Fibroblast of skin of left biceps (primary cell): ENCODE measurements around the gene WWTR1.

ENCODE experiments used
- DNase-seq, 2 experiments: peaks; one replicate each; pipeline ENCODE4 v3.0.0-alpha.2; 2013; ENCODE audit warnings: low read depth in 2 of 2

WWTR1 gene

DNA sequence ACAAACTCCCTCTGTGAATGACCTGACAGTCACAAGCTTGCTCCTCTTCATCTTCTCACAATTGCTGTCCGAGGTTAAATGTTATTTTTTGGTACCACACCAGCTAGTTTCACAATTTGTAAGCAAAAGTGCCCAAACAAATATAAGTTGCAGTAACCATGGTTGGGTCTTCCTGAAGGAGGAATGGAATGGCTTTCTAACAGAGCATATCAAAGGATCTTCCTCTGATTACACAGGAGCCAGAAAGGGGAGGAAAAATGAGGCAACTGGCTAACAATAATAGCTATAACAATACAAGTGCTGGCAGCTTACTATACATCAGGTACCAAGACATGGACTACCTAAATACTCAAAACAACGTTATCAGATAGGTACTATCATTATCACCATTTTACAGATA, 90.4 kb downstream of the WWTR1 start:
- no peak for DNase-seq

DNA sequence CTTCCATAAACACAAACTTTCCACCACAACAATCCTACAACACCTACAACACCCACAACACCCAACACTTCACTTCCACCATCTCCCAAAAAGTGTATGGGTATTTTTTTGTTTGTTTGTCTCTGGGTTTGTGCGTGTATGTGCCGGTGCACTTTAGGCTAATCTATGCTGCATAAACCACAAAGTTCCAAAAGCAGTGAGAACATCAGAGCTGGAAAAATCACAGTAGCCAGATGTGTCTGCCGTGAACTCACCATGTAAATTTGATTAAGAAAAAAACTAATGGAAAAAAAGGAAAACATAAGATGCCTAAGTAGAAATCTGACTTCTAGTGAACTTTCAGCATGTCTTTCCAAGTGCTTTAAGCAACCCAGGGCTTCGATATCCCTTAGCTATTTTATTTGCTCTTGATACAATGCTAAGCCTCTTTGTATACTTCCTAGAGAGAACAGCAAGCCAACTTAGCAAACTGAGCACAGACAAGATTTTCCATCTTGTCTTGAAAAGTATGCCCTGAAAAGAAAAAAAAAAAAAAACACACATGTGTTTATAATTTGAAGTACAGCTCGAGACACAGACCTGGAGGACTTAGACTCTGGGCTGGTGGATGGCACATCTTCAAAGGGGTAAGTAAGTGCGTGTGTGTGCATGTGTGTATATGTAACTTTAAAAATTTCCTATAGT, 91.4 kb downstream of the WWTR1 start:
- no peak for DNase-seq

DNA sequence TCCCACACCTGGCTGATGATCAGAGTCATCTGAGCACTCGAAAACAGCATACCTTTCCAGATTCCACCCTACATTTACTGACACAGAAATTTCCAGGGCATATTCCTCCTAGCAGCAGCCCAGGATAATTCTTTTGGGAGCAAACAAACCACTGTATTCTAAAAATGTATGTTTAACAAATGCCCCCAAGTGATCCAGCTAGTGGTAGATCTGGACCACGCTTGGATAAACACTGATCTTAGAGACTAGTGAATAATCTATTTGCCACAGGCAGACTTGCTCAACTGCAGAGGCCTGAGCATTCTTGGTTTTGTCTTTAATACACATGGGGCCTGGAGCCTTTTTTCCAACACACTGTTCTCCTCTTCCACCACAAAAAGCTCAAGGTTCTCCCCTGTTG, 93.7 kb downstream of the WWTR1 start:
- DNase-seq = no peak

DNA sequence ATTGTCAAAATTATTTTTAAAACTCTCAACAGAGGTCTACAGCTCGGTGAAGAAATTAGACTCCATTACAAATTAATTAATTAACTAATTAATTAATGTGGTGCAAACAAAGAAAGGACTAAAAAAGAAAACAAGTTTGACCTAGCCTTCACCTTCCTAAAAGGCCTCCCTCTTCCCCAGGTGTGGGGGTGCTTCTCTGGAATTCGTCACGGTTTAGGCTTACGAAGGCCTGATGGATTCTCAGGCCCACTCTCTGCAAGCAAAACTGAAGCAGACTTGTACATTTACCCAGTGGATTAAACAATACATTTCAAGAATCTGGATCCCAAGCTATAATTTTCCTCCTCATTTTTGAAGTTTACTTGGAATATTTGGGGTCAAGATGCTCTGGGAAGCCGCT, 94.7 kb downstream of the WWTR1 start:
- no peak for DNase-seq

DNA sequence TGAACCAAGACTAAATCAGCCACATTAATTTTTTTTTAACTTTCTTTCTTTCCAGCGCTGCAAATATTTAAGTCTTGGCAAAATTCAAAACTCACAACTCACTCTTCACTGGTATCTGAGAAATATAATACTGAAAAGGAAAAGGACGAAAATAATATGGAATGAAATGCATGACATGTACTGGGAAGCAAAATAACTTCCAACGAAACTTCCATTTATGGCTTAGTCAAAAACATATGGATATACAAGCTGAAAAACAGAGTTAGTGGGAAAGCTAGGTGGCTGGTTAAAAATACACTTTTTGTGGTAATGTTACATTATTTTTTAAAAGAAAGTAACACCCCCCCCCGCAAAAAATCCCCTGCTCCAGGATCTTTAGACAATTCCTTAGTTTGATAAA, 97.2 kb downstream of the WWTR1 start:
- no peak for DNase-seq

DNA sequence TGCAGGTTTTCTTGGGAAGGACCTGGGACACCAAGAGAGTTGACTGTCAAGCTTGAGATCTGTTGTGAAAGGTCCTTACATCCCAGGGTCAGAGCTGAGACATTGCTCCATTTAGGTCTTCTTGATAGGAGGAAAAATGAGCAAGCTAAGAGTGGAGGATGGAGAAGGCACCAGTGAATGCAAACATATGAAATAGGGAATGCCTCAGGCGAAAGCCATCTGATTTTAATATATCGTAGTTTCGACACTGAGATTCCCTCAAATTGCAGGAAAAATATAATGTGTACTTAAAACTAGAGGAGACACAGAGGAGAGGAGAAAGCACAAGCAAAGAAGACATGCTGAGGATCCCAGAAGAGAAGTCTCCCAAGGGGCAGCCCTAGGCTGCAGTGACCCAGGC, 97.8 kb downstream of the WWTR1 start:
- no peak for DNase-seq

DNA sequence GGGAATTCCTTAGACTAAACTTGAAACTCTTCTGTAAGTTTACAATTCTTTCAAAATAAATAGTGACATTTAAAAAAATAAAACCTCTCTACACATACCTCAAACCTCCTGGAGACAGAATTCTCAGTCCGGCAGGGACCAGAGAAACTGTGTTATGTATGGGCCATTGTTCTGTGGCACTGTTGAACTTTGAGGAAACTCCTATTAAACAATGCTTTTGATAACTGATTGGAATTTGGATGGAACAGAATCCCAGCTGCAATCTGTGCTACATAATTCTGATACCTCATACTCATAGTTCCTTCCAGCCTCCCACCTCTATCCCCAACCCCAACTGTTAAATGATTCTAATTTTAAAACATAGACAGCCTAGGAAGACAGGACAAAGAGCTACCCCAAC, 98.3 kb downstream of the WWTR1 start:
- DNase-seq = no peak

DNA sequence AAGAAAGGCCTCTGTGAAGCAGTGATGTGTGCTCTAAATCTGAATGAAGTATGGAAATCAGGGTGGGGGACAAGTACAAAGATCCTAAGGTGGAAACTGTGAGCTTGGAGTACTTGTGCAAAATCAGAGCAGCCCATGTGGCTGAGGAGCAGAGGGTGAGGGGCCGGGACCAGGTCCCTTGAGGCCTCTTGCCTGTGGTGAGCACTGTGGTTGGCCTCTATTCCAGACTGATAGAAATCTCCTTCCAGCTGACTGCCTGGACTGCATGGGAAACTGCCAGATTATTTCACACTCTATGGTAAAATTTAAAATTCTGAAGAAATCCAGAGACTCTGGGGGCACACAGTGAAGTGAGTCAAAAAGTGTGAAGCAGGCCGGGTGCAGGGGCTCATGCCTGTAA, 101.9 kb downstream of the WWTR1 start:
- peak in 1 of 2 experiments; percentile 50 for DNase-seq

DNA sequence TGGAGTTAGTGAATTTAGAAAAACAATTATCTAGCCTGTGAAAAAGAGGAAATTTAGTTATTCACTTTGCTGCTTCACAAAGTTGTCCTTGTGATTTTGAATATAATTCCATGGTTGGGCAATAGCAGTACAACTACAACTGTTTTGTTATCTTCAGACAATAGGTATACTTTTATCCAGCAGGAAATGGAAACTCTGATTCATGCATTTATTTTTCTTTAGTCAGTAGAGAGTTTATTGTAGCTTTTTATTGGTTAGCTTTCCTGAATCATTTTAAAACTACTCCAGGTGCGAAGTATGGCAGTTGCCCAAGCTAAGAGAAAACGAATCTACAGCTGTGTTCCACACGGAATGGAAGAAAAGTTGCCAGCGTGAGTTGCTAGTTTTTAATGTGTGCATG, 103.0 kb downstream of the WWTR1 start:
- peak in 1 of 2 experiments; percentile 55 for DNase-seq

DNA sequence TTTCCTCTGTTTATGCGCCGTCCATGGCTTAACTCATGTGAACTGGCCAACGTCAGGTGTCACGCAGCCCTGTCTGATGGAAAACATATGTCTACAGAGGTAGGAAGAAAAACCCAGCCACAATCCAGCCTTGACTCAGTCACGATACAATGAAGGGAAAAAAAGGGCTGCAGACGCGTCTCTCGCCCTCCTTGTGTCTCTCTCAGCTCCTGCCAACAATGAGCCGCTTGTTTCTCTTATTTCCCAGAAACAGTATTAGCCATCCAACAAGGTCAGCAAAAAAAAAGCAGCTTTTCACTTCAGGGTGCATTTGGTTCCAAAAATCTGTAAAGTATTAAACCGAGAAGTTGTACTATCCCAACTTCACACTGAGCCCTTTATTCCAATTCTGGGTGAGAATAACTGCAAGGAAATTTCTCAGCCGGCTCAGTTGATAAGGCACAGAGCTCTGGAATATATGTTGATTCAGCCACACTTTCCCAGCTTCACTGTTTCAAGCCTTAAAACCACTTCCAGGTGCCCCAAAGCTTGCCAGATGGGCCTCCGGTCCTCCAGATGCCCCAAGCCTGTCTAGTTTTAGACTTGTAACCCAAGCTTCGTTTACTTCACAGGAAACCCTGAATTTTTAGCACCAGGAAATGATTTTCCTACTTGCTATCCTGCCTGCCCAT, 103.9 kb downstream of the WWTR1 start:
- peak; percentile 87 to 91 for DNase-seq

DNA sequence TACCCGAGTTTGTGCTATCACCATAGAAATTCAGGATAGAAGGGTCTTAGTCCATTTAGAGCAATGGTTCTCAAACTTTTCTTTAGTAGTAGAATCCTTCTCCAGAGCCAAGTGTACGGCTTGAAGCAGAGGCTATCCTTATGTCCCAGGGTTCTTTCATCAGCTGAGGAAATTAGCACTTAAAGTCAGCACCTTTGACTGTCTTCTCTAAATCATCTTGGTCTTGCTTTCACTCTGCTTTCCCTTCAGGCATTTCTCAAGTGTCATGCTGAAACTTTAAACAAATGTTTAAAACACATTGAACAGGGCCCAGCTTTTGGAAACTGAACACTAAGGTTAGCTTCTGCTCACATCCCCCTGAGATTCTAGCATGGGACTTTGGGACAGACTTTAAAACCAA, 105.1 kb downstream of the WWTR1 start:
- no peak for DNase-seq

DNA sequence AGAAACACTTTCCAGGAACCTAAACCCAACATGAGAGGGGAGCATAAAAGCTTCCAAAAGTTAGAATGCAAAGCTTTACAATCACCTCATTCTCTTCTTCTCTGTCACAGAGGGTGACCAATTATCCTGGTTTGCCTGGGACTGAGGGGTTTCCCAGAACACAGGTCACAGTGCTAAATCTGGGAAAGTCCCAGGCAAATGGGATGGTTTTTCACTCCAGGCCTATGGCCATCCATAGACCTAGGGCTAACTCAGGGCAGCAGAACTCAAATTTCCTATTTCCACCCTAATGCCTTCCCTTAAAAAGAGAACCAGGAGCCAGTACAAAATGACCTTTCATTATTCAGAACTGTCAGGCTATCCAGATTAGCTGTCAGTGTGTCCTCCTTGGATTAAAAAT, 106.3 kb downstream of the WWTR1 start:
- no peak for DNase-seq

DNA sequence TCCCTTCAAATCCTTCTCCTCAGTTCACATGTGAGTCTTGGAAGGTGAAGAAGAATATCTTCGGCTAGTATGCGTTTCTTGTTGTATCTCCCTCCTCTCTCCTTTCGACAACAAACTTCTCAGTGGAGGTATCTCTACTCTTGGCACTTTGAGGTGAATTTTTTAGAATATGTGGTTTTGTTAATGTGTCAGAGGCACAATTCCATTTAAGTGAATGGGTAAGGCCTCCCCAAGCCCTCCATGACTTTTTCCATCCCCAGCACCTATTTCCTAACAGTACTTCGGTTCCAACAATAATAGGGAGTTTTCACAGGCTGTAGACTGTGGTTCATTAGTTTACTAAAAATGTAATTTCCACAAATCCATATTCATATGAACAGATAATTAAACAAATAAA, 109.2 kb downstream of the WWTR1 start:
- no peak for DNase-seq

DNA sequence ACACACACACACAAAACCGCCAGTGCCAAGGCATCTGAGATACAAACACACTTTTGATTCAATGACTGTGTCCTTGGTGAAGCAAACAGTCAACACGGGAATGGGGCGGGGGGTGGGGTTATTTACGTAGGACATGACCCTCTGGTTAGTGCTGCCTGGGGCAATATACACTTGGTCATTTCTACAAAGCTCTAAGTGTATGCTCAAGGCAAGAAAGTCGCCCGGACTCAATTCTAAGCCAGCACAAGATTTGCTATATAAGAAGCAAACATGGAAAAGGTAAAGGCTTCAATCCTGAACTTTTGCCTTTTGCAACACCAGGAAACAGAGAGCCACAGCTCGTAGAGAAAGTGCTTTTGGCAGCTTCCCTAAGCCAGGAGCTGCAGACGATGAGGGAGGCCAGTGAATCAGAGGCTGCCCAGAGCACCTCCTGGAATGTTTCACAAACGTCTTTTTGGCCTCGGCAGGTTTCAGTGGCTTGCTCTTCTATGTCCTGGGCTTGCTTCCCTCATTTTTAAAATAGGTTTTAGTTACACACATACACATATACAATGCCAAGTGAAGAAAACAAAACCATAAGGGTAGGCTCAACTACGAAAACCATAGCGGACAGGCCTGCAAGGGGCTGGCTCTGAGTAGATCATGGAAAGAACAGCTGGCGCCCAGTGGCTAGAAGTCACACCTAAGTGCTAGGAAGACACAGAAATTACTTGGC, 109.7 kb downstream of the WWTR1 start:
- DNase-seq = peak; percentile 60 to 70

DNA sequence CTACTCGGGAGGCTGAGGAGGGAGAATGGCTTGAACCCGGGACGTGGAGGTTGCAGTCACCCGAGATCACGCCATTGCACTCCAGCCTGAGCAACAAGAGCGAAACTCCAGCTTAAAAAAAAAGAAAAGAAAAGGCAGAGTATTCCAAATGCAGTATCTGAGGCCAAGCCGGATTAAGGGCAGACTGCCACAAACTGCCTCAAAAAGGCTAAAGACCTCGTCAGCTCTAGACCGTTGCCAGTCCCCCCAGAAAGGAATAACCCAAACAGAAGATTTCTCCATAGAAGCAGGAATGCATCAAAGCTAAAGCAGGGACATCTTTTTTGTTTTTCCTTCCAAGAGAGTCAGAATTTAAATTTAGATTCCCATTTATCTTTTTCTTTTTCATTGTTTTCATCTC, 110.4 kb downstream of the WWTR1 start:
- DNase-seq = no peak

DNA sequence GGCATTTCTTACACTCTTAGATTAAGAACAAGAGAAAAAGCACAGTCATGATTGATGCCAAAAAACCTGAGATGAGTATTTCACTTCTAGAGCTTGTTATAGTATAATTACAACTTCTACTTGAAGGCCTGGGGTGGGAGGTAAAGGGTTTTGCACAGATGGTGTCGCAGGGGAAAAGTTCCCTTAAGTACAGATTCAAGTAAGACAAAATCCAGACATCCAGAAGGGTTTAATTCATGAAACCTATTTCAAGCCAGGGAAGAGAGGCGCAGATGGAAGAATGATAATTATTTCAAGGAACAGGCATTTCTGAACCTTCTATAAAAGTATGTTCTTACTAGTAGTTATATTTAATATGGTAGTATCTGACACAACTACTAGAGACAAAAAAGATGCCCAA, 112.8 kb downstream of the WWTR1 start:
- DNase-seq = no peak

DNA sequence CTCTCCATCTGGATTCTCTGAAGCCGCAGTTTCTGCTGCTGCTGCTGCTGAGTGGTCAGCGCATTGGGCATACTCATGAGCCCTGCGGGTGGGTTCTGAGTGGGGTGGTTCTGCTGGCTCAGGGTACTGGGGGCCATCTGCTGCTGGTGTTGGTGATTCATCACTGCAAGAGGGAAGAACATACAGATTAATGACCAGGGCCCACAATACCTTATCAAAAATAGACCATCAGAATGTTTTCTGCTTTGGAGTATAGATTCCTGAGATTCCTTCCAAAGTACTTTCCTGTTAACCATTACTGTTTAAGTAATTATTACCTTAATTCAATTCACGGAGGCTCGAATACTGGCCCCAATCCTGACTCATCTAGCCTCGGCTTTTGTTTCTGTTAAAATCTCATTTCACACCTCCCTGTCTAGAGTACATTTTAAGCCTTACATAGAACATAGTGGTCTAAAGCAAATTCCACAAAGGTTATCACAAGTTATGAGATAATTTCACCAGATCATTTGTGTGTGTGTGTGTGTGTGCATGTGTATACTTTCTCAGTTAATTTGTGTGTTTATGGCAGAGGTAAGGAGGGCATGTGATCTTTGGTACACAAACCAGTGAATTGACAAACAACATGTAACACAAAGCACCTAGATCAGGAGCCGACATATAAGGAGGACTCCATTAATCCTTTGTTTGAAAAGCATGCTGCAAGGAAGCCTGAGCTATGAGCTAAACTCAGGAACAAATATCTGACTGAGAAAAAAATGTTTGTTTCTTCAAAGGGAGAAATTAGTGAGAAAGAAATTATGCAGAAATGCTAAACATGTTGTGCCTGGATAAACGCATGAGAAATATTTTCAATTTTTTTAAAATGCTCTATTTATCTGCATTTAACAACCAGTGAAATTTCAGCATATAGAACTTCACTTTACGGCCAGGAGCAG, 115.2 kb downstream of the WWTR1 start:
- DNase-seq = no peak

DNA sequence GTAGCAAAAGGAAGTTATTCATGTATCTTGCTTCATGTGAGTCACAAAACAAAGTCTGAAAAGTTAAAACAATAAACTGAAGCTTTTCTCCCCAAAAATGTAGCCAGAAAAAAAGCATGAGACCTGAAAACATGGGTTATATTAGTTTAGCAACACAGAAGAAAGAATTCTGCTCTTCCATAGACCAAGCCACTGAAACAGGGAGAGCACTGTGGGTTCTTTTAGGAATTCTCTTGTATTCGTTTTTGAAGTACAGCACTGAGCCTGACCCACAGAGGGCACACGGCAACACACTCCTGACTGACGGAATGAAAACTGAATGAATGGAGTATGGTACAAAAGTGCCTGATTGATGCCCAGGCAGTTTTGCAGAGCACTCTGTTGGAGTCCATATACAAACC, 116.7 kb downstream of the WWTR1 start:
- DNase-seq = no peak

DNA sequence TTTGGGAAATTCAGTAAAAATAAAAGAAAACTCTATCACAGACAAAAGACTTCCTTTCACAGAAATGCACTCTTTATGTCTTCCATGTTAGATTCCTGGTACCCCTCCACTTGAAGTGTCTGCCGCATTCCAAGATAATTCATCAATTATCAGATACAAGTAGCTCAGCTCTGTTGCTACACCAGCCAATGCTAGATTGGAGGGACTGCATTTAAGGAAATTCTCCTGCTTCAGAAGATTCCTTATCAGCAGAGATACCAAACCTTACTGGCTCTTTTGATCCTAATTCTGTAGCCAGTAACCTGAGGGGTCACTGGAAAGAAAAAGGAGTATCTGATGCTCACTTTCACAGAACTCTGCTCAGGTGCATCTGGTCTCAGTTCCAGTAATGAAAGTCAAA, 119.5 kb downstream of the WWTR1 start:
- no peak for DNase-seq

DNA sequence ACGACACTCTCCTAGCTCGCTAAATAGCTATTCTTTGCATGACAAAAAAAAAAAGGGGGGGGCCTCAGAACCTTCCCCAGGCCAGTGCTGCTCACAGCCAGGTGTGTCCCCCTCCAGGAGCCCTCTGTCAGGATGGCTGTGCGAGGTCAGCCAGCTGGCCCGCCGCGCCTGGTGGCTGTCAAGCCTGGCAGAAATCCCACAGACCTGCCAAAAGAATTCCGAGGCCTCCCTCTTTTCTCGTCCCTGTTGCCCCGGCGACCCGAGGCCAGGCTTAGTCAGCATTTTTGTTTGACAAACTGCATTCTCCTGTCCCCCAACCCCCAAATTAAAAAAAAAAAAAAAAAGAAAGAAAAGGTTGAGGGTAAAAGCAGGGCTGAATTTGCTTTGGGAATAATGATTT, 121.4 kb downstream of the WWTR1 start:
- DNase-seq = no peak

DNA sequence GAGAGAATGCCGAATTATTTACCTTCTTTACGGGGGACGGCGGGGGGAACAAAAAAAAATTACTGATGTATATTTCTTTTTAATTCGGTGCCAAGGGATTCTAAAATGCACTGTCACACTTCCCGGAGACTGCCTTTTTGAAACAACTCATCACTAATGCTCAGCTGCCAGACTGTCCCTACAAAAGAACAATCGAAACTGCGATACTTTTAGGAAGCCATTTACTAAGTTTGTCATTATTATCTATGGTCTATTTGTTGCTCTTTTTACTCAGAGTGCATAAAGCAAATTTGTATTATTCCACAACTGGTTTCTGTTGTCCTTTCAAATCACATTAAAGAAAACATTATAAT, 122.5 kb downstream of the WWTR1 start:
- DNase-seq = no peak

DNA sequence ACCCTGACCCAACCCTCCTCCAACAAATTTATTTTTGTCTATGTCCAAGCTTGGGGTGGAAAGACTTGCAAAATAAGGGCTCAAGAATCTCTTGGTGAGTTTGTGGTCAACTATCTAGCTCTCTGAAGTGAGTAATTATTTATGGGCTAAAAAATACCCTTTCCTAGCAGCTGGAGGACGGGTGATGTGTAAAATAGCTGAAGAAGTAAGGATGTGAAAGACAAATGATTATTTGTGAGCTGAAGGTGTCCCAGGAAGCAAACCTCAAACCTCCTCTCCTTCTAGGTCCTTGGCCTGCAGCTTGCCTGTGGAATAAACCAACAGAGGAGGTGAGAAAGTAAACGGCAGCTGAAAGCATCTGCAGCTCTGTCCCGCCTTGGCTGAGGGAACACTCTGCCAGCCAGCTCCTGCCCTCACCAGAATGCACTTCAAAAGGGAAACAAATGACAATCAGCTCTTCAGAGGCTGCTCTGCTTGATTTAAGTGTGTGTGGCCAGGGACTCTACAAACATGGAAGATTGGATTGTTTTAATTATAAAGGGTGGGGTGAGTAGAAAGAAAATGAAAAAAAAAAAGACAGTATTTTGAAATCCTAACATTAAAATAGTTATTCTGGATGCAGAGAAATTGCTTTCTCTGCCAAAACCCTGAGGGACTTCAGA, 123.0 kb downstream of the WWTR1 start:
- no peak for DNase-seq
